Esophagus muscularis mucosa (tissue), 4 donors: ENCODE results near the gene INHBB. TPM values are rescaled to one million over a fixed set of nuclear protein-coding genes. Genes with fewer than 3 reads are reported as not detected.

Source experiments
- DNase-seq: peaks from one replicate; pipeline ENCODE4 v3.0.0-alpha.2; 2017; ENCODE audit errors: extremely low spot score
- H3K27ac ChIP-seq, 4 donors: fragments of 200-600 bp; sonication (generic); replicated peaks in 1 of 4; 1 replicate in 3 of 4; 2 replicates in 1 of 4; pipeline ENCODE4 v1.5.1; 2016 to 2019; ENCODE audit warnings: mild to moderate bottlenecking in 1 of 4
- H3K27me3 ChIP-seq, 4 donors: fragments of 200-600 bp; sonication (generic); one replicate each; pipeline versions ENCODE4 v1.5.1 to v1.6.0; 2016 to 2019
- H3K36me3 ChIP-seq, 4 donors: fragments of 200-600 bp; sonication (generic); one replicate each; pipeline ENCODE4 v1.5.1; 2016 to 2019
- H3K4me1 ChIP-seq, 4 donors: fragments of 200-600 bp; sonication (generic); one replicate each; pipeline ENCODE4 v1.5.1; 2016 to 2019
- H3K4me3 ChIP-seq, 4 donors: fragments of 200-600 bp; sonication (generic); 1 replicate in 2 of 4; 2 replicates in 2 of 4; pipeline ENCODE4 v1.5.1; 2016 to 2019; ENCODE audit warnings: mild to moderate bottlenecking in 4 of 4, moderate library complexity in 1 of 4
- H3K9me3 ChIP-seq, 4 donors: fragments of 200-600 bp; sonication (generic); 1 replicate in 3 of 4; 2 replicates in 1 of 4; pipeline ENCODE4 v1.5.1; 2016 to 2019
- EP300 ChIP-seq: sonication (generic); formaldehyde crosslinking; IDR thresholded peaks from one replicate; pipeline ENCODE4 v1.6.1; 2017; ENCODE audit warnings: antibody characterized with exemption
- POLR2A ChIP-seq: fragments of 450-650 bp; IDR thresholded peaks from one replicate; pipeline ENCODE4 v1.6.1; 2017; ENCODE audit warnings: antibody characterized with exemption, moderate library complexity, mild to moderate bottlenecking, low read depth
- POLR2AphosphoS5 ChIP-seq, 2 donors: sonication (generic); formaldehyde crosslinking; IDR thresholded peaks; one replicate each; pipeline ENCODE4 v1.6.1; 2017; ENCODE audit warnings: antibody characterized with exemption in 2 of 2
- WGBS: methylation state at CpG from one replicate; pipeline ENCODE4 v1.1.5; 2018; 5-methylcytosine and 5-hydroxymethylcytosine counted together
- intact Hi-C: fragments of 100-400 bp; cut with DNase I; formaldehyde crosslinking; loops from one replicate; pipeline ENCODE4 v1.15.1; 2023
- total RNA-seq, 4 donors: library from RNA; depleted of rRNA; stranded (reverse); fragments of >200 nt; gene quantifications; one replicate each; pipeline versions ENCODE4 v1.1.0 to v1.2.1, GENCODE V29; 2016
- TF ChIP-seq, protein P1 (sequence below), 3 experiments: fragments of 200-600 bp in 2 of 3; fragments of 450-650 bp in 1 of 3; sonication (generic) in 2 of 3; IDR thresholded peaks; one replicate each; pipeline ENCODE4 v1.5.1; 2017 to 2019; ENCODE audit warnings: antibody characterized with exemption in 3 of 3, mild to moderate bottlenecking in 2 of 3, moderate library complexity in 1 of 3

The INHBB gene
- total RNA-seq, 4 donors from 2014 or later: 1.2 to 13.9 (median 7.2) TPM

DNA sequence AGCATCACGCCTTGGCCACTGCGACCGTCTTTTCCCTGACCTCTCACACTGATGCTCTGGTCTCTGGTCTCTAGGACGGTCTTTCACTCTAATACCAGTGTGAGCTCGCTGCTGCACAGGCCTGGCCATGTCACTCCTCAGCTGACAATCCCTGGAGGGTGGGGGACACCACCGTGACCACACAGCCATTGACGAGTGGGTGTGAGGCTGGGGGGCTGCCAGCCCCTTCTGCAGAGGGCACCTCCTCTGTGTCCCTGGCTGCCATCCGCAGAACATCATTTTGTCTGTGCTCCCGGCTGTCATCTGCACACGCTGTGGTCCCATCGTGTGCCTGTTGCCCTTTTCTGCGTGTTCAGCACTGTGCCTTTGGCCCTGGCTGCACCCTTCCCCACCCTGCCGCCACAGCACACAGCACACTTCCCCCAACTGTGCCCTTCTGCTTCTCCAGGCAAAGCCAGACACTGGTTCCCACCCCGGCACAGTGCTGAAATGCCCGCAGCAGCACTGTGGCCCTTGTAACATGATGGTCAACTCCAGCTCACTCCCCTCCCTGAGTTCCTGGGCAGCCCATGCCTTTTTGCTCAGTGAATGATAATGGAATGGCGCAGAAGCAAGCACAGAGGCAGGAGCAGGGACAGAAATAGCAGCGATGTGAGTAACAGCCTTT is 30.4 kb upstream of the INHBB start:
- 92% methylated on average over 13 of the region's 17 CpGs for WGBS
- intact Hi-C loops: loop anchor here (10.0 kb wide), 3 partner anchors 61 to 211 kb away; partner anchors contain the start of genes RALB and TMEM185B
- Histone ChIP-seq H3K36me3 (no peaks in the 10 kb centered on the region), H3K27ac (no peak overlapping the region), H3K27me3 (peaks cover 0 to 4% (median 0%) of the 10 kb centered on the region in 4 donors), H3K4me3 (no peak overlapping the region), H3K4me1 (peaks cover 24 to 32% (median 28%) of the 10 kb centered on the region in 4 donors), H3K9me3 (no peaks in the 10 kb centered on the region)
- TF ChIP-seq, protein P1, sequence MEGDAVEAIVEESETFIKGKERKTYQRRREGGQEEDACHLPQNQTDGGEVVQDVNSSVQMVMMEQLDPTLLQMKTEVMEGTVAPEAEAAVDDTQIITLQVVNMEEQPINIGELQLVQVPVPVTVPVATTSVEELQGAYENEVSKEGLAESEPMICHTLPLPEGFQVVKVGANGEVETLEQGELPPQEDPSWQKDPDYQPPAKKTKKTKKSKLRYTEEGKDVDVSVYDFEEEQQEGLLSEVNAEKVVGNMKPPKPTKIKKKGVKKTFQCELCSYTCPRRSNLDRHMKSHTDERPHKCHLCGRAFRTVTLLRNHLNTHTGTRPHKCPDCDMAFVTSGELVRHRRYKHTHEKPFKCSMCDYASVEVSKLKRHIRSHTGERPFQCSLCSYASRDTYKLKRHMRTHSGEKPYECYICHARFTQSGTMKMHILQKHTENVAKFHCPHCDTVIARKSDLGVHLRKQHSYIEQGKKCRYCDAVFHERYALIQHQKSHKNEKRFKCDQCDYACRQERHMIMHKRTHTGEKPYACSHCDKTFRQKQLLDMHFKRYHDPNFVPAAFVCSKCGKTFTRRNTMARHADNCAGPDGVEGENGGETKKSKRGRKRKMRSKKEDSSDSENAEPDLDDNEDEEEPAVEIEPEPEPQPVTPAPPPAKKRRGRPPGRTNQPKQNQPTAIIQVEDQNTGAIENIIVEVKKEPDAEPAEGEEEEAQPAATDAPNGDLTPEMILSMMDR (IDR thresholded peaks at IDR 0.05): no peak
- TF ChIP-seq POLR2AphosphoS5 (IDR thresholded peaks at IDR 0.05) (no peak), EP300 (no peak), POLR2A (no peak)
- DNase-seq: no peak

DNA sequence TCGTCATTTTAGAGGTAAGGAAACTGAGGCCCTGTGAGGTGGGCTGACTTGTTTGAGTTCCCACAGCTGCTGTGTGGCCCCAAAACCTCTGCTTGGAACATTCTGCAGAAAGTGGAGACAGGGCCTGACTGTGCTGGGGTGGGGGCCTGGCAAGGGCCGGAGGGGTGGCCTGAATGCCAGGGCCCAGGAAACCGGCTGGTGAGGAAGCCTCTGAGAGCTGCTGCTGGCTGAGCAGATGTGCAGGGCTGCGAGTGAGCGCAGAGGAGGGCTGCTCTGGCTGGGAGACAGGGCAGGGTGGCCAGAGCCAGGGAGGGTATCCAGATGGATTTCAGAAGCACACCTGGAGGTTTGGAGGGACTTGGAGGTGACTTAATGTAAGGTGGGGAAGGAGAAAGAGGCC is 29.9 kb upstream of the INHBB start:
- Histone ChIP-seq H3K9me3 (no peaks in the 10 kb centered on the region), H3K4me1 (peaks cover 24 to 32% (median 28%) of the 10 kb centered on the region in 4 donors), H3K27ac (no peak overlapping the region), H3K4me3 (no peak overlapping the region), H3K36me3 (no peaks in the 10 kb centered on the region), H3K27me3 (peaks cover 0 to 4% (median 0%) of the 10 kb centered on the region in 4 donors)
- WGBS: 96% methylated on average over 5 of the region's 5 CpGs
- TF ChIP-seq, protein P1 (IDR thresholded peaks at IDR 0.05): no peak
- TF ChIP-seq POLR2AphosphoS5 (IDR thresholded peaks at IDR 0.05) (no peak), POLR2A (no peak), EP300 (no peak)
- intact Hi-C loops: loop anchor here (10.0 kb wide), 3 partner anchors 61 to 211 kb away; partner anchors contain the start of genes RALB and TMEM185B
- DNase-seq: no peak

DNA sequence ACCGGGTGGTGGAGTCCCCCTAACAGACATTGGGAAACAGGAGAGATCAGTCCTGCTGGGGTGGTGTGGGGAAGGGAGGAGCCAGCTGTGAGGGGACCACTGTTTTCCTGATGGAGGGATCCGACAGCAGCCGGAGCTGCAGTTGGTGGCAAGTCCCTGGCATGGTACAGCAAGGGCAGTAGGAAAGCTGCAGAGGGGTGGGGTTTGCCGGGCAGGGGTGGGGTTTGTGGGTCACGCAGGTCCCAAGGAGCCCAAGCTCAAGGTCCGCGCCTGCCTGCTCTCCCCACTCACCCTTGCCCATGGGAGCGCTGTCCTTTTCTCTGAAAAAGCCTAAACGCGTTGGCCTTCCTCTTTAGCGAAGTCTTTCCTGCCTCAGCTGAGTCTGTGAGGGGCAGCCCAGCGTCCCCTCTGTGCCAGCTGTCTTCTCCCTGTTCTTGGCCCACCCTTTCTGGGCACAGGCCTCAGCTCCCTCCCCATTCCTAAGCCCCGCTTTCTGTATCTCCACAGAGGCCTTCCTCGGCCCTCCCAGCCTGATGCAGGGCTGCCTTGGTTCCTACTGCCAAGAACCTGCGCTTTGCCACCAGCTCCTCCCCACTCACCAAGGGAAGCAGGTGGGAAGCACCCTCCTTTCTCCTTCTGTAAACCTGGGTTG is 29.3 kb upstream of the INHBB start:
- DNase-seq: no peak
- intact Hi-C loops: loop anchor here (10.0 kb wide), 3 partner anchors 62 to 212 kb away; partner anchors contain the start of genes RALB and TMEM185B
- Histone ChIP-seq H3K4me1 (peaks cover 24 to 32% (median 28%) of the 10 kb centered on the region in 4 donors), H3K27ac (no peak overlapping the region), H3K36me3 (no peaks in the 10 kb centered on the region), H3K4me3 (no peak overlapping the region), H3K27me3 (peaks cover 0 to 4% (median 0%) of the 10 kb centered on the region in 4 donors), H3K9me3 (no peaks in the 10 kb centered on the region)
- no peak for TF ChIP-seq POLR2AphosphoS5 (IDR thresholded peaks at IDR 0.05)
- TF ChIP-seq POLR2A: no peak
- no peak for TF ChIP-seq EP300
- TF ChIP-seq, protein P1 (IDR thresholded peaks at IDR 0.05): no peak
- 97% methylated on average over 13 of the region's 15 CpGs for WGBS

DNA sequence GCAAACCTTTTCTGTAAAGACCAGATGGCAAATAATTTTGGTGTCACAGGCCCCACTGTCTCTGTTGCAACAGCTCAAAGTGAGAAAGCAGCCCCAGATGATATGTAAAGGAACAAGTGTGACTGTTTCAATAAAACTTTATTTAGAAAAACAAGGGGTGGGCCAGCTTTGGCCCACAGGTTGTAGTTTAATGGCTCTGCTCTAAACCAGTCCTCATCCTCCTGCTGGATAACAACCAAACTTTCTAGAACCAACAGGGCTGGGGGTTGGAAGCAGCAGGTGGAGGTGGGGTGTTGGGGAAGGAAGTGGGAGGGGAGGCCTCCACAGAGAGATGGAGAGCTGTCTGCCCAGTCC is 28.8 kb upstream of the INHBB start:
- Histone ChIP-seq H3K9me3 (no peaks in the 10 kb centered on the region), H3K27ac (no peak overlapping the region), H3K4me3 (no peak overlapping the region), H3K27me3 (peaks cover 0 to 4% (median 0%) of the 10 kb centered on the region in 4 donors), H3K4me1 (peaks cover 24 to 32% (median 27%) of the 10 kb centered on the region in 4 donors), H3K36me3 (no peaks in the 10 kb centered on the region)
- DNase-seq: no peak
- TF ChIP-seq POLR2AphosphoS5 (IDR thresholded peaks at IDR 0.05): no peak
- no peak for TF ChIP-seq POLR2A
- TF ChIP-seq, protein P1 (IDR thresholded peaks at IDR 0.05): no peak
- TF ChIP-seq EP300: no peak
- intact Hi-C loops: loop anchor here (10.0 kb wide), 3 partner anchors 62 to 212 kb away; partner anchors contain the start of genes RALB and TMEM185B
